ENCODE data around the gene MLN.

GRCh38 chr6:33761922-33762629 lies 41.7 kb downstream of the MLN start:
- TF ChIP-seq CTCF (conservative IDR thresholded peaks at IDR 0.05; ENCODE audit: low read depth, low read length) (peak; percentile 66), POLR2A (IDR thresholded peaks at IDR 0.05; ENCODE audit: low read depth, low read length) (no peak), ELK1 (IDR thresholded peaks at IDR 0.05; ENCODE audit: borderline replicate concordance, low read depth, low read length) (no peak), MAFK (IDR thresholded peaks at IDR 0.05; ENCODE audit: low read depth, low read length) (no peak), MAZ (IDR thresholded peaks at IDR 0.05; ENCODE audit: borderline replicate concordance, low read depth, low read length) (peak; percentile 42; the same call in 1 of the 2 replicates), RCOR1 (IDR thresholded peaks at IDR 0.05; ENCODE audit: insufficient replicate concordance, low read length) (no peak), MXI1 (IDR thresholded peaks at IDR 0.05; ENCODE audit: borderline replicate concordance, low read depth, low read length) (no peak), RAD21 (IDR thresholded peaks at IDR 0.05; ENCODE audit: low read length) (peak; percentile 70)
